Stimulated activated naive CD8-positive, alpha-beta T cell treated with anti-CD3 and anti-CD28 coated beads, Interleukin-15, Interleukin-2, amounts not matched to agents 100 ng/mL and 50 ng/mL, for 24 hours (primary cell): ENCODE results near the gene SH3RF2.

ENCODE experiments used
- H3K27ac Mint-ChIP-seq: one replicate; pipeline ENCODE4 v1.8.0; 2021; ENCODE audit warnings: mild to moderate bottlenecking, mixed read lengths
- H3K27me3 Mint-ChIP-seq: one replicate; pipeline ENCODE4 v1.8.0; 2021; ENCODE audit warnings: mixed read lengths
- H3K36me3 Mint-ChIP-seq: one replicate; pipeline ENCODE4 v1.8.0; 2021; ENCODE audit warnings: low read depth, mixed read lengths
- H3K4me1 Mint-ChIP-seq: one replicate; pipeline ENCODE4 v1.8.0; 2021; ENCODE audit warnings: low read depth, mixed read lengths
- H3K4me3 Mint-ChIP-seq: one replicate; pipeline ENCODE4 v1.8.0; 2021; ENCODE audit warnings: mild to moderate bottlenecking, mixed read lengths
- H3K9me3 Mint-ChIP-seq: one replicate; pipeline ENCODE4 v1.8.0; 2021; ENCODE audit warnings: mixed read lengths

The SH3RF2 gene

DNA sequence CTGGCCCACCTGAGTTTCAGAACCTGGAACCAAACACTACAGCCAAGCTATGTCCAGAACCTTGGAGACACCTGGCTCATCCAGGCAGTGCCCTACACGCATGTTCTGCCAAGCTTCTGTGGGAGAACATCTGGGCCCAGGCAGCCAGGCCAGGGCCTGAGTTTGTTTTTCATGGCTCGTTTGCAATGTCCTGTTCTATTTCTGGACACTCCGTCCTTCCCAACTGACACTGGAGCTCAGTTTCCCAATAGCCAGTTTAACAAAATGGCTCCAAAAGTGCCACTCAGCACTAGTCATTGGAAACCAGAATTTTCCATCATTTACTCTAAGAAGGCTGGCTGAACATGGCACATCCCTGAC is 38.6 kb downstream of the SH3RF2 start:
- no peak overlapping the region for H3K4me3 Mint-ChIP-seq
- no peak overlapping the region for H3K27ac Mint-ChIP-seq
- peaks cover 6% of the 10 kb centered on the region for H3K27me3 Mint-ChIP-seq
- H3K4me1 Mint-ChIP-seq, result no peaks in the 10 kb centered on the region
- no peaks in the 10 kb centered on the region for H3K36me3 Mint-ChIP-seq
- H3K9me3 Mint-ChIP-seq, result no peaks in the 10 kb centered on the region

- Mint-ChIP-seq H3K27ac (no peak overlapping the region), H3K36me3 (no peaks in the 10 kb centered on the region), H3K4me1 (no peaks in the 10 kb centered on the region), H3K4me3 (no peak overlapping the region), H3K27me3 (peaks cover 6% of the 10 kb centered on the region), H3K9me3 (no peaks in the 10 kb centered on the region)
Measured at GRCh38 chr5:145975361-145976066, 39.1 kb downstream of the SH3RF2 start.

GRCh38 chr5:145976431-145977155 is 40.2 kb downstream of the SH3RF2 start:
- Mint-ChIP-seq H3K36me3 (no peaks in the 10 kb centered on the region), H3K27ac (no peak overlapping the region), H3K27me3 (peaks cover 10% of the 10 kb centered on the region)

DNA sequence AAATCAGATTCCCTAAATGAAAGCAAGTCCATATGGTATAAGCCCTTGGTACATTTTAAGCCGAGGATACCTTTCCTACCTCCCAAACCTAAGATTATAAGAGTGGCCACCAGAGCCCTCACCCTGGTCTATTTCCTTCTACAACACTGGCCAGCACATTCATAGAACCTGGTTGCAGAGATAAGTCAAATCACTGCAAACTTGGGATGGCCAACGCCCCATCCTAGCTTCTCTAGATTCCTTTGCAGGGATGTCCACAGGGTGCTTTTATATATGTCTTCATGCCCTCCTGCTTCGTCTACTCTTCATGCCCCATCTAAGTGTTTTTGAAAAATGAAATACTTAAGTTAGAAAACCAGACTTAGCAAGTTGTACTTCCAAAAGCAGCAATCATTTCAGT is 41.8 kb downstream of the SH3RF2 start:
- H3K27me3 Mint-ChIP-seq, result peaks cover 19% of the 10 kb centered on the region
- H3K9me3 Mint-ChIP-seq, result no peaks in the 10 kb centered on the region
- H3K4me3 Mint-ChIP-seq, result no peak overlapping the region
- no peaks in the 10 kb centered on the region for H3K36me3 Mint-ChIP-seq
- H3K27ac Mint-ChIP-seq, result no peak overlapping the region
- H3K4me1 Mint-ChIP-seq, result no peaks in the 10 kb centered on the region

More at GRCh38 chr5:145976431-145977155, 40.2 kb downstream of the SH3RF2 start:
- H3K4me1 Mint-ChIP-seq, result no peaks in the 10 kb centered on the region
- no peaks in the 10 kb centered on the region for H3K9me3 Mint-ChIP-seq
- H3K4me3 Mint-ChIP-seq, result no peak overlapping the region

- peaks cover 19% of the 10 kb centered on the region for H3K27me3 Mint-ChIP-seq
- no peaks in the 10 kb centered on the region for H3K4me1 Mint-ChIP-seq
- H3K4me3 Mint-ChIP-seq, result no peak overlapping the region
- no peak overlapping the region for H3K27ac Mint-ChIP-seq
- no peaks in the 10 kb centered on the region for H3K36me3 Mint-ChIP-seq
- no peaks in the 10 kb centered on the region for H3K9me3 Mint-ChIP-seq
Measured at GRCh38 chr5:145978708-145979107, 42.3 kb downstream of the SH3RF2 start.

DNA sequence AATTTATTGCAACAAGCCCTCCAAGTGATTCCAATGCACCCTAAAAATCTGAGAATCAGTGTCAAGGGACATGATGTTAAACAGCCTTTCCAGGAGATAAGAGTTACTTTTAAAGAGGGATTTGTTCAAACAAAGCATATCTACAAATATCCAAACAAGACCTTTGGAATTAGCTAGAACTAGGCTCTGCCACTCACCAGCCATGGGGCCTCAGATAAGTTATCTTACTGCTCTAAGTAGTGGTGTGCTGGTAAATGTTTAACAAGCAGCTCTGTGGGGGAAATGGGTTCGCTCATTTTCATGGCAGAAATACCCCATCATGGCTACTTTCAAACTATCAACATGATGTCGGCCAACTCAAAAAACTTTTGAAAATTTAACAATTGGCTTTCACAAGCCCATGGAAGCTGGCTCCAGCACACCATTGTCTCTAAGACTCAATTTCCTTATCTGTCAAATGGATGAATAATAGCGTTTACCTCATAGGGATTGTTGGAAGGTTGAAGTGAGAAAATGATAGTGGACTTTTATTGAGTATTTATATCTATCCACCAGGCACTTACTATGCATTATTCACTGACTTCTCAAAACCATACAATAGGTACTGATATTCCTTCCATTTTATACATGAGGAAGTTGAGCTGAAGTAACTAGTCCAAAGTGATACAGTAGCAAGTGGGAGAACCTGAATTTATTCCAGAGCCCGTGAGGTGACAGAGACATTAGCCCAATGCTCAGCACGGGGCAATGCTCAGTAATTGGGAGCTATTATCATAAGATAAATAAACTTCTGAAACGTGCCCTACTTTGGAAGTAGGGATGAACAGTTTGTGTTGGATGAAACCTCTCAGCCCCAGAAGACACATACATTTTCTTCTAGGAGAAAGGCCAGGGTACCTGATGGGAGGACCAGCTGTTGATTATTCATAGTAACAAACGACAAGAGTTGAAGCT is 43.2 kb downstream of the SH3RF2 start:
- Mint-ChIP-seq H3K9me3 (no peaks in the 10 kb centered on the region), H3K4me1 (no peaks in the 10 kb centered on the region), H3K4me3 (no peak overlapping the region), H3K27me3 (peaks cover 18% of the 10 kb centered on the region), H3K36me3 (no peaks in the 10 kb centered on the region), H3K27ac (no peak overlapping the region)

DNA sequence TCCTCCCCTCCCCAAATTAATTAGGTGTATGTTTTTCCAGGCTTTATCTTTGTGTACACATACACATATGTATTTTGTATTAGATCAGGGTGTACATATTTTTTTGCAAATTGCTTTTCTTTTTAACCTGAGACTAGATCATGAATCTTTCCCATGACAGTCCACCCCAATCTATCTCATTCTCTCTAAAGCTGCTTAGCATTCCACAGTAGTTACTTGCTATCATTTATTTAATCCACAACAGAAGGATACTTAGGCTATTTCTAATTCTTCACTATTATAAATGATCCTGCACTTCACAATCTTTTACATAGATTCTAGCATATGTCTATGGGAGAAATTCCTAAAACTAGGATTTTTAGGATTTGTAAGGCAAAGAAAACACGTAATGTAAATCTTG is 43.9 kb downstream of the SH3RF2 start:
- H3K9me3 Mint-ChIP-seq, result no peaks in the 10 kb centered on the region
- no peaks in the 10 kb centered on the region for H3K4me1 Mint-ChIP-seq
- no peaks in the 10 kb centered on the region for H3K36me3 Mint-ChIP-seq
- no peak overlapping the region for H3K27ac Mint-ChIP-seq
- peaks cover 17% of the 10 kb centered on the region for H3K27me3 Mint-ChIP-seq
- H3K4me3 Mint-ChIP-seq, result no peak overlapping the region

- H3K27me3 Mint-ChIP-seq, result peaks cover 17% of the 10 kb centered on the region
- no peak overlapping the region for H3K4me3 Mint-ChIP-seq
- H3K4me1 Mint-ChIP-seq, result no peaks in the 10 kb centered on the region
Measured at GRCh38 chr5:145980718-145981117, 44.3 kb downstream of the SH3RF2 start.

GRCh38 chr5:145981589-145982571 is 45.5 kb downstream of the SH3RF2 start:
- Mint-ChIP-seq H3K9me3 (no peaks in the 10 kb centered on the region), H3K4me1 (no peaks in the 10 kb centered on the region), H3K36me3 (no peaks in the 10 kb centered on the region), H3K27me3 (peaks cover 20% of the 10 kb centered on the region), H3K4me3 (no peak overlapping the region), H3K27ac (no peak overlapping the region)

More at GRCh38 chr5:145980718-145981117, 44.3 kb downstream of the SH3RF2 start:
- H3K27ac Mint-ChIP-seq, result no peak overlapping the region
- H3K9me3 Mint-ChIP-seq, result no peaks in the 10 kb centered on the region
- H3K36me3 Mint-ChIP-seq, result no peaks in the 10 kb centered on the region

- Mint-ChIP-seq H3K27me3 (peaks cover 21% of the 10 kb centered on the region), H3K4me1 (no peaks in the 10 kb centered on the region), H3K9me3 (no peaks in the 10 kb centered on the region), H3K36me3 (no peaks in the 10 kb centered on the region), H3K27ac (no peak overlapping the region), H3K4me3 (no peak overlapping the region)
Measured at GRCh38 chr5:145982572-145983318, 46.4 kb downstream of the SH3RF2 start.

GRCh38 chr5:145983446-145983845 is 47.1 kb downstream of the SH3RF2 start:
- Mint-ChIP-seq H3K36me3 (no peaks in the 10 kb centered on the region), H3K27ac (no peak overlapping the region), H3K4me1 (no peaks in the 10 kb centered on the region), H3K9me3 (no peaks in the 10 kb centered on the region), H3K4me3 (no peak overlapping the region), H3K27me3 (peaks cover 21% of the 10 kb centered on the region)

DNA sequence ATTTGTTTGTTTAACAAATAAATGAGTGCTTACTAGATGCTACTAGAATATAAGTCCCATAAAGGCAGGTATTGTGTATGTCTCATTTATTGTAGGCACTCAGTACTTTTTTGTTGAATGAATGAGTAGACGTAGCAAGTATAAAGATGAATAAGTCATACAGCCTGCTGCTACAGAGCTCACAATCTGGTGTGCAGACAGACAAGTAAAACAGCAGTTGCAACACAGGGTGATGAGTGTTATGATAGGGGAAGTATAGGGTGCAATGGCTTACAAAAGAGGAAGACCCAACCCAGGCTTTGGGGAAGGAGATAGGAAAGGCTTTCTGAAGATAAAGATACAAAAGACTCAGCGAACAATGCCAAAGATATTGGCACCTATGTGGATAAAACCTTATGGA is 47.7 kb downstream of the SH3RF2 start:
- Mint-ChIP-seq H3K9me3 (no peaks in the 10 kb centered on the region), H3K4me3 (no peak overlapping the region), H3K4me1 (no peaks in the 10 kb centered on the region), H3K27me3 (peaks cover 21% of the 10 kb centered on the region), H3K27ac (no peak overlapping the region), H3K36me3 (no peaks in the 10 kb centered on the region)

DNA sequence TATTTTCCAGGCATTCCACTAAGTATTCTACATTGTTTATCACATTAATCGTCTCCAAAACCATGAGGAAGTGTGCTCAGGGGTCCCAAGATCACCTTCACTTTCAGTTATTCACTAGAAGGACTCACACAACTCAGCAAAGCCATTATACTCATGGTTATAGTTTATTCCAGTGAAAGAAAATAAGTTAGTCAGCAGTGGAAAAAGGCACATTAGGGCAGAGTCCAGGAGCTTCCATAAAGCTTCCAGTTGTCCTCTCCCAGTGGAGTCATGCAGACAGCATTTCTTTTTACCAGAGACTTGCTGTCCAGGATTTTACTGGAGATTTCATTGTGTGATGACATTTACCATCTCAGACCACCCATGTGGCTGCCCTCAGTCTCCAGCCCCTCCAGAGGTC is 51.5 kb downstream of the SH3RF2 start:
- Mint-ChIP-seq H3K36me3 (no peaks in the 10 kb centered on the region), H3K4me1 (no peaks in the 10 kb centered on the region), H3K27ac (no peak overlapping the region), H3K27me3 (peaks cover 11% of the 10 kb centered on the region), H3K9me3 (no peaks in the 10 kb centered on the region), H3K4me3 (no peak overlapping the region)
